ENCODE measurements around the gene PTK6. TPM values are rescaled to one million over a fixed set of nuclear protein-coding genes. Genes with fewer than 3 reads are reported as not detected.

PTK6 gene
- total and polyA plus RNA-seq, 2 of the 13 experiments (the other 11 are each of a cell fraction or from before 2014, with no cell fraction given), result 0.08 TPM; not detected in 1

DNA sequence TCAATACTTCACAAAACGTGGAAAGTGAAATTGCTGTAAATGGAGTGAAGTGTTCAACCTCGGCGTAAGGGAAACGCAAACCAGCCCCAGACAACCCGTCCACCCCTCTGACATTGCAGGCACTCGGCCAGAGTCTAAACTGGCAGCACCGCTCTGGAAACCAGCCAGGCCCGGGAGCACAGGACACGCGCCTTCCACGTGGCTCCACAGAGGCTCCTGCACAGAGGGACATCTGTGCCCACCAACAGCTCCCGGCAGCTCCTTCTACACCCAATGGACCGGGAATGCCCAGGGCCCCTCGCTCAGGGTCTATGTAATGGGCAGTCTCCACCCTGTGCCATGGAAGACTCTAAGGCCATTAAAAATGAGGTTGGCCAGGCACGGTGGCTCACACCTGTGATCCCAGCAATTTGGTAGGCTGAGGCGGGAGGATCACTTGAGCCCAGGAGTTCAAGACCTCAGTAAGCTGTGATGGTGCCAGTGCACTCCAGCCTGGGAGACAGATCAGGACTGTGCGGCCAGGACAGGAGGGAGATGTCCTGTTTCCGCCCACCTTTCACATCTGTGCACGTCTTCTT, 40.2 kb upstream of the PTK6 start (continued):
- TF ChIP-seq ZNF687 (CRISPR knock-in tag; IDR thresholded peaks at IDR 0.05) (peak; percentile 91), ZSCAN31 (CRISPR knock-in tag; IDR thresholded peaks at IDR 0.05; ENCODE audit: low read depth) (no peak), ZBTB39 (CRISPR knock-in tag; IDR thresholded peaks at IDR 0.05) (no peak), TBL1XR1 (IDR thresholded peaks at IDR 0.05; ENCODE audit: borderline replicate concordance, low read length, partially characterized antibody) (no peak), JUND (CRISPR knock-in tag; IDR thresholded peaks at IDR 0.05) (0 out of 2 replicates have a peak, but pooled peaks have one; percentile 21), MTA1 (CRISPR knock-in tag; IDR thresholded peaks at IDR 0.05; ENCODE audit: borderline replicate concordance) (no peak), NFIB (CRISPR knock-in tag; IDR thresholded peaks at IDR 0.05; ENCODE audit: borderline replicate concordance) (no peak), ARNT2 (CRISPR knock-in tag; IDR thresholded peaks at IDR 0.05; ENCODE audit: low read depth) (no peak), GATAD2A (CRISPR knock-in tag; IDR thresholded peaks at IDR 0.05) (peak; percentile 83), ZNF138 (CRISPR knock-in tag; IDR thresholded peaks at IDR 0.05; ENCODE audit: low read depth) (no peak), POLR2A (IDR thresholded peaks at IDR 0.05; ENCODE audit: insufficient read depth in 1 of 2, low read depth in 2 of 2, low read length in 2 of 2) (no peak), TGIF2 (CRISPR knock-in tag; IDR thresholded peaks at IDR 0.05) (peak; percentile 61; the same call in 1 of the 2 replicates), ZNF563 (CRISPR knock-in tag; IDR thresholded peaks at IDR 0.05) (no peak), AGO2 (optimal IDR thresholded peaks at IDR 0.05; ENCODE audit: low read depth, low read length) (no peak)
- TF ChIP-seq, protein P1, sequence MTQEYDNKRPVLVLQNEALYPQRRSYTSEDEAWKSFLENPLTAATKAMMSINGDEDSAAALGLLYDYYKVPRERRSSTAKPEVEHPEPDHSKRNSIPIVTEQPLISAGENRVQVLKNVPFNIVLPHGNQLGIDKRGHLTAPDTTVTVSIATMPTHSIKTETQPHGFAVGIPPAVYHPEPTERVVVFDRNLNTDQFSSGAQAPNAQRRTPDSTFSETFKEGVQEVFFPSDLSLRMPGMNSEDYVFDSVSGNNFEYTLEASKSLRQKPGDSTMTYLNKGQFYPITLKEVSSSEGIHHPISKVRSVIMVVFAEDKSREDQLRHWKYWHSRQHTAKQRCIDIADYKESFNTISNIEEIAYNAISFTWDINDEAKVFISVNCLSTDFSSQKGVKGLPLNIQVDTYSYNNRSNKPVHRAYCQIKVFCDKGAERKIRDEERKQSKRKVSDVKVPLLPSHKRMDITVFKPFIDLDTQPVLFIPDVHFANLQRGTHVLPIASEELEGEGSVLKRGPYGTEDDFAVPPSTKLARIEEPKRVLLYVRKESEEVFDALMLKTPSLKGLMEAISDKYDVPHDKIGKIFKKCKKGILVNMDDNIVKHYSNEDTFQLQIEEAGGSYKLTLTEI (CRISPR knock-in tag; conservative IDR thresholded peaks at IDR 0.05), result no peak
- TF ChIP-seq, protein P2, sequence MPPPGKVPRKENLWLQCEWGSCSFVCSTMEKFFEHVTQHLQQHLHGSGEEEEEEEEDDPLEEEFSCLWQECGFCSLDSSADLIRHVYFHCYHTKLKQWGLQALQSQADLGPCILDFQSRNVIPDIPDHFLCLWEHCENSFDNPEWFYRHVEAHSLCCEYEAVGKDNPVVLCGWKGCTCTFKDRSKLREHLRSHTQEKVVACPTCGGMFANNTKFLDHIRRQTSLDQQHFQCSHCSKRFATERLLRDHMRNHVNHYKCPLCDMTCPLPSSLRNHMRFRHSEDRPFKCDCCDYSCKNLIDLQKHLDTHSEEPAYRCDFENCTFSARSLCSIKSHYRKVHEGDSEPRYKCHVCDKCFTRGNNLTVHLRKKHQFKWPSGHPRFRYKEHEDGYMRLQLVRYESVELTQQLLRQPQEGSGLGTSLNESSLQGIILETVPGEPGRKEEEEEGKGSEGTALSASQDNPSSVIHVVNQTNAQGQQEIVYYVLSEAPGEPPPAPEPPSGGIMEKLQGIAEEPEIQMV (CRISPR knock-in tag; IDR thresholded peaks at IDR 0.05; ENCODE audit: low read depth), result no peak
- TF ChIP-seq, protein P3, sequence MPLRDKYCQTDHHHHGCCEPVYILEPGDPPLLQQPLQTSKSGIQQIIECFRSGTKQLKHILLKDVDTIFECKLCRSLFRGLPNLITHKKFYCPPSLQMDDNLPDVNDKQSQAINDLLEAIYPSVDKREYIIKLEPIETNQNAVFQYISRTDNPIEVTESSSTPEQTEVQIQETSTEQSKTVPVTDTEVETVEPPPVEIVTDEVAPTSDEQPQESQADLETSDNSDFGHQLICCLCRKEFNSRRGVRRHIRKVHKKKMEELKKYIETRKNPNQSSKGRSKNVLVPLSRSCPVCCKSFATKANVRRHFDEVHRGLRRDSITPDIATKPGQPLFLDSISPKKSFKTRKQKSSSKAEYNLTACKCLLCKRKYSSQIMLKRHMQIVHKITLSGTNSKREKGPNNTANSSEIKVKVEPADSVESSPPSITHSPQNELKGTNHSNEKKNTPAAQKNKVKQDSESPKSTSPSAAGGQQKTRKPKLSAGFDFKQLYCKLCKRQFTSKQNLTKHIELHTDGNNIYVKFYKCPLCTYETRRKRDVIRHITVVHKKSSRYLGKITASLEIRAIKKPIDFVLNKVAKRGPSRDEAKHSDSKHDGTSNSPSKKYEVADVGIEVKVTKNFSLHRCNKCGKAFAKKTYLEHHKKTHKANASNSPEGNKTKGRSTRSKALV (CRISPR knock-in tag; IDR thresholded peaks at IDR 0.05), result peak; percentile 83; the same call in 1 of the 2 replicates

Measured in HepG2 (cell line).